ENCODE measurements around the gene NOSIP.
A peak's percentile ranks its signal among the peaks of the same experiment; 100 is the strongest.

The NOSIP gene

DNA sequence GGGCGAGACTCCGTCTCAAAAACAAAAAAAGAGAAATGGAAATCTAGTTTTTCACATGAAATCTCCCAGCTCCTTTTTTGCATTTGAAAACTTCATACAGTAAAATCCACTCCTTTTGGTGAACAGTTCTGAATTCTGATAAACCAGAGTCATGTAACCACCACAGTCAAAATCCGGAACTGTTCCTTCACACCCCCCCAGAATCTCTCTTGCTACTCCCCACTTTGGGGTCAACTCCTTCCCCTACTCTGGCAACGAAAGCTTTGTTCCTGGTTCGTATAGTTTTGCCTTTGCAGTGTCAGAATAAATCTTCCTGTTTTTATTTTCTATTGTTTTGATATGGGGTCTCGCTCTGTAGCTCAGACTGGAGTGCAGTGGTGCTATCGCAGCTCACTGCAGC is 28.8 kb downstream of the NOSIP start:
- no peak overlapping the region for H3K4me3 ChIP-seq
- peak overlapping the region; percentile 20; the same call in 1 of the 2 replicates for H3K27ac ChIP-seq
- no peaks in the 10 kb centered on the region for H3K9me3 ChIP-seq (ENCODE audit: low read depth, low read length)
- H3K9ac ChIP-seq (ENCODE audit: insufficient read length) = no peak overlapping the region
- H3K36me3 ChIP-seq (ENCODE audit: insufficient read depth, low read length) = peaks cover 33% of the 10 kb centered on the region
- no peak for TF ChIP-seq EZH2 (IDR thresholded peaks at IDR 0.05)
- peak; percentile 34; the same call in 1 of the 2 replicates for TF ChIP-seq POLR2AphosphoS5 (IDR thresholded peaks at IDR 0.05; ENCODE audit: borderline replicate concordance, low read depth, low read length)
- DNase-seq (ENCODE audit: low read depth, low spot score) = no peak

- Histone ChIP-seq H3K36me3 (ENCODE audit: insufficient read depth, low read length) (peaks cover 33% of the 10 kb centered on the region), H3K9ac (ENCODE audit: insufficient read length) (no peak overlapping the region), H3K9me3 (ENCODE audit: low read depth, low read length) (no peaks in the 10 kb centered on the region), H3K27ac (peak overlapping the region; percentile 60), H3K4me3 (no peak overlapping the region)
- no peak for DNase-seq (ENCODE audit: low read depth, low spot score)
- TF ChIP-seq EZH2 (IDR thresholded peaks at IDR 0.05) (no peak), POLR2AphosphoS5 (IDR thresholded peaks at IDR 0.05; ENCODE audit: borderline replicate concordance, low read depth, low read length) (no peak), FOXP2 (optimal IDR thresholded peaks at IDR 0.05; ENCODE audit: control extremely low read depth, extremely low read length, insufficient read depth) (no peak)
Measured at GRCh38 chr19:49549045-49549444, 31.3 kb downstream of the NOSIP start.

DNA sequence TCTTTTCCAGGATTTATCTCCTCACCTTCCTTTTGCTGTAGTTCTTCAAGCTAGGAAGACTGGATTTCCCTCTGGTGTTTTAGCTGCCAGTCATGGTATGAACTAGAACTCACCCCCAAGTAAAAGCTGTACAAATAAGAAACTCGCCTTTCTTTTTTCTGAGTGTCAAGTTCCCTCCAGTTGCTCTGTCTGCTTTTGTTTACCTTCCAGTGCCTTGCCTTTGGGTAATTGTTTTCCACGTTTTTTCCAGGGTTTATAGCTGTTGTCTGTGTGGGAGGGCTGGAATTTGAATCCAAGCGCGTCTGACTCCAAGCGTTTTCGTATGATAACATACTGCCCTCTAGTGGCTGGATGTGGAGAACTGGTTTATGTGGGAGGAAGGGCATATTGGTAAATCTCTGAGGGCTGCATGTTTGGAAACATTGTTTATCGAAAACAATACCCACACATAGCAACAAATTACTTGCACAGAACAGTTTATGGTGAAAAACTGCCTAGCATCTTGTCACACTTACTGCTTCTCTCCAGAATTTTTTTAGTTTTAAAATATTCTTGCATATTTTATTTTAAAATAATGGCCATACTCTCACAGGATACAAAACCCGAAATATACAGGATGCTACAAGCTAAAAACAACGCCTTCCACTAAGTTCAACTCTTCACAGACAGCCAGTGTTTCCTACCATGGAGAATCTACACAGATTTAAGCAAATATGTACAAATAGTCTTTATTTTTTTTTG is 33.4 kb downstream of the NOSIP start:
- H3K36me3 ChIP-seq (ENCODE audit: insufficient read depth, low read length) = peaks cover 49% of the 10 kb centered on the region
- peak overlapping the region; percentile 77 for H3K27ac ChIP-seq
- H3K4me3 ChIP-seq = no peak overlapping the region
- no peaks in the 10 kb centered on the region for H3K9me3 ChIP-seq (ENCODE audit: low read depth, low read length)
- DNase-seq (ENCODE audit: low read depth, low spot score) = peak; percentile 89
- TF ChIP-seq EZH2 (IDR thresholded peaks at IDR 0.05) (no peak), POLR2AphosphoS5 (IDR thresholded peaks at IDR 0.05; ENCODE audit: borderline replicate concordance, low read depth, low read length) (peak; percentile 36; the same call in 1 of the 2 replicates), FOXP2 (optimal IDR thresholded peaks at IDR 0.05; ENCODE audit: control extremely low read depth, extremely low read length, insufficient read depth) (peak; percentile 88)
- H3K9ac ChIP-seq (ENCODE audit: insufficient read length) = no peak overlapping the region

DNA sequence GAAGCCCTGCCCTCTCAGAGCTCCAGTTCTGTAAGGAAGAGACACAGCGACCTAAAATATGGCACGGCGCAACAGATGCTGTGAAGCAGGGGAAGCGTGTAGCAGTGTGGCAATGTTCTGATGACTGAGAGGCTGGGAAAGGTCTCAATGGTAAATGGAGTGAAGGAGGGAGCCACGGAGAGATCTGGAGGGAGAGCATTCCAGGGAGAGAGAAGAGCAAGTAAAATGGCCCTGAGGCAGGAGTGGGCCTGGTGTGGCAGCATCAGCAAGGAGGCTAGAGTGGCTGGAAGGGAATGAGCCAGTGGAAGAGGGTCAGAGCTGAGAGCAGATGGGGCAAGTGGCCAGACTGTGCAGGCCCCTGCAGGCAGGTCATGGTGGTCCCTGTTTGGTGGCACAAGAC is 36.2 kb downstream of the NOSIP start:
- Histone ChIP-seq H3K4me3 (no peak overlapping the region), H3K9me3 (ENCODE audit: low read depth, low read length) (no peaks in the 10 kb centered on the region), H3K27ac (peak overlapping the region; percentile 76), H3K9ac (ENCODE audit: insufficient read length) (no peak overlapping the region), H3K36me3 (ENCODE audit: insufficient read depth, low read length) (peaks cover 64% of the 10 kb centered on the region)
- DNase-seq (ENCODE audit: low read depth, low spot score) = no peak
- TF ChIP-seq EZH2 (IDR thresholded peaks at IDR 0.05) (no peak), POLR2AphosphoS5 (IDR thresholded peaks at IDR 0.05; ENCODE audit: borderline replicate concordance, low read depth, low read length) (no peak; the same call in none of the 2 replicates), FOXP2 (optimal IDR thresholded peaks at IDR 0.05; ENCODE audit: control extremely low read depth, extremely low read length, insufficient read depth) (no peak)

DNA sequence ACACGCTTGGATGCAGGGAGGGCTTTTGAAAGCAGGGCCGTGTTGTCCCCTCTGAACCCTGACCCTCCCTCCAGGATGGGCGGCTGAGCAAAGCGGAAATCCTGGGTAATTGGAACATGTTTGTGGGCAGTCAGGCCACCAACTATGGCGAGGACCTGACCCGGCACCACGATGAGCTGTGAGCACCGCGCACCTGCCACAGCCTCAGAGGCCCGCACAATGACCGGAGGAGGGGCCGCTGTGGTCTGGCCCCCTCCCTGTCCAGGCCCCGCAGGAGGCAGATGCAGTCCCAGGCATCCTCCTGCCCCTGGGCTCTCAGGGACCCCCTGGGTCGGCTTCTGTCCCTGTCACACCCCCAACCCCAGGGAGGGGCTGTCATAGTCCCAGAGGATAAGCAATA is 37.3 kb downstream of the NOSIP start:
- Histone ChIP-seq H3K27ac (peak overlapping the region; percentile 76), H3K36me3 (ENCODE audit: insufficient read depth, low read length) (peaks cover 64% of the 10 kb centered on the region), H3K9ac (ENCODE audit: insufficient read length) (no peak overlapping the region), H3K4me3 (no peak overlapping the region), H3K9me3 (ENCODE audit: low read depth, low read length) (no peaks in the 10 kb centered on the region)
- TF ChIP-seq EZH2 (IDR thresholded peaks at IDR 0.05) = no peak
- TF ChIP-seq POLR2AphosphoS5 (IDR thresholded peaks at IDR 0.05; ENCODE audit: borderline replicate concordance, low read depth, low read length) = no peak; the same call in 1 of the 2 replicates
- TF ChIP-seq FOXP2 (optimal IDR thresholded peaks at IDR 0.05; ENCODE audit: control extremely low read depth, extremely low read length, insufficient read depth) = no peak
- no peak for DNase-seq (ENCODE audit: low read depth, low spot score)

- TF ChIP-seq FOXP2 (optimal IDR thresholded peaks at IDR 0.05; ENCODE audit: control extremely low read depth, extremely low read length, insufficient read depth) = no peak
- TF ChIP-seq POLR2AphosphoS5 (IDR thresholded peaks at IDR 0.05; ENCODE audit: borderline replicate concordance, low read depth, low read length) = no peak
- TF ChIP-seq EZH2 (IDR thresholded peaks at IDR 0.05) = no peak
- peak overlapping the region; percentile 76 for H3K27ac ChIP-seq
- H3K9me3 ChIP-seq (ENCODE audit: low read depth, low read length) = no peaks in the 10 kb centered on the region
- H3K9ac ChIP-seq (ENCODE audit: insufficient read length) = no peak overlapping the region
- H3K36me3 ChIP-seq (ENCODE audit: insufficient read depth, low read length) = peaks cover 67% of the 10 kb centered on the region
- H3K4me3 ChIP-seq = no peak overlapping the region
- no peak for DNase-seq (ENCODE audit: low read depth, low spot score)
Measured at GRCh38 chr19:49542446-49542845, 37.9 kb downstream of the NOSIP start.

GRCh38 chr19:49541914-49542313 is 38.4 kb downstream of the NOSIP start:
- H3K36me3 ChIP-seq (ENCODE audit: insufficient read depth, low read length) = peaks cover 68% of the 10 kb centered on the region
- no peak for TF ChIP-seq POLR2AphosphoS5 (IDR thresholded peaks at IDR 0.05; ENCODE audit: borderline replicate concordance, low read depth, low read length)
- no peak for TF ChIP-seq FOXP2 (optimal IDR thresholded peaks at IDR 0.05; ENCODE audit: control extremely low read depth, extremely low read length, insufficient read depth)
- no peak for TF ChIP-seq EZH2 (IDR thresholded peaks at IDR 0.05)
- no peak overlapping the region for H3K9ac ChIP-seq (ENCODE audit: insufficient read length)
- no peak for DNase-seq (ENCODE audit: low read depth, low spot score)
- no peak overlapping the region for H3K4me3 ChIP-seq
- no peaks in the 10 kb centered on the region for H3K9me3 ChIP-seq (ENCODE audit: low read depth, low read length)
- H3K27ac ChIP-seq = no peak overlapping the region

DNA sequence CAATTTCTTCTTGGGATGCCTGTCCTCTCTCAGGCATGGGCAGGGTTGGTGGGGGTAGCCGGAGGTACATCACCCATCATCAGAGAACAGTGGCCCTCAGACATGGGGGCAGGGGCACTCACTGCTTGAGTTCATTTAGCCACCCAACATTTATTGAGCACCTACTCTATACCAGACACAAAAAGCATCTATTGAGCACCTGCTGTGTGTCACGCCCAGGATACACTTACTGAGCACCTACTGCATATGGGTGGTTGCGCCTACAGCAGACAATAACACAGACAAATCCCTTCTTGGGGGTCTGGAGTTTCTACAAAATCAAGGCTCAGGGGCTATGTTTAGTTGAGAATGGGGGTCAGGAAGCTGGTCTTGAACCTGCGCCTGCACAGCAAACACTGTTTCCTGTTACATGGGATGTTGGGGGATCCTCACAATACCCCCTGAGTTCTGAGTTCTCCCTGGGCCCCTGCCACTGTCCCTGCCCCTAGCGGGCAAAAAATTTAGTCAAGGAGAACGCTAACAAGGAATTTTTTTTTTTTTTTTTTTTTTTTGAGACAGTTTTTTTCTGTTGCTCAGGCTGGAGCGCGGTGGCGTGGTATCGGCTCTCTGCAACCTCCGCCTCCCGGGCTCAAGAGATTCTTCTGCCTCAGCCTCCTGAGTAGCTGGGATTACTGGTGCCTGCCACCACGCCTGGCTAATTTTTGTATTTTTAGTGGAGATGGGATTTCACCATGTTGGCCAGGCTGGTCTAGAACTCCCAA is 41.0 kb downstream of the NOSIP start:
- no peak overlapping the region for H3K4me3 ChIP-seq
- TF ChIP-seq EZH2 (IDR thresholded peaks at IDR 0.05) (no peak), FOXP2 (optimal IDR thresholded peaks at IDR 0.05; ENCODE audit: control extremely low read depth, extremely low read length, insufficient read depth) (no peak), POLR2AphosphoS5 (IDR thresholded peaks at IDR 0.05; ENCODE audit: borderline replicate concordance, low read depth, low read length) (no peak)
- no peak overlapping the region for H3K9ac ChIP-seq (ENCODE audit: insufficient read length)
- DNase-seq (ENCODE audit: low read depth, low spot score) = no peak
- peak overlapping the region; percentile 64 for H3K27ac ChIP-seq
- peaks cover 87% of the 10 kb centered on the region for H3K36me3 ChIP-seq (ENCODE audit: insufficient read depth, low read length)
- no peaks in the 10 kb centered on the region for H3K9me3 ChIP-seq (ENCODE audit: low read depth, low read length)

All from SK-N-MC (cell line).